Astrocyte (in vitro differentiated cells and primary cell): ENCODE data around the gene VDAC2.

Experiments
- CTCF ChIP-seq: IDR thresholded peaks from 2 replicates; pipeline ENCODE4 v1.5.1; 2011; ENCODE audit warnings: low read depth, mild to moderate bottlenecking, inconsistent platforms, low read length, moderate library complexity; ENCODE audit not compliant: insufficient read depth
- EZH2 ChIP-seq: IDR thresholded peaks from 2 replicates; pipeline ENCODE4 v1.6.1; 2012; ENCODE audit warnings: mild to moderate bottlenecking, low read length, inconsistent platforms; ENCODE audit not compliant: insufficient read depth

DNA sequence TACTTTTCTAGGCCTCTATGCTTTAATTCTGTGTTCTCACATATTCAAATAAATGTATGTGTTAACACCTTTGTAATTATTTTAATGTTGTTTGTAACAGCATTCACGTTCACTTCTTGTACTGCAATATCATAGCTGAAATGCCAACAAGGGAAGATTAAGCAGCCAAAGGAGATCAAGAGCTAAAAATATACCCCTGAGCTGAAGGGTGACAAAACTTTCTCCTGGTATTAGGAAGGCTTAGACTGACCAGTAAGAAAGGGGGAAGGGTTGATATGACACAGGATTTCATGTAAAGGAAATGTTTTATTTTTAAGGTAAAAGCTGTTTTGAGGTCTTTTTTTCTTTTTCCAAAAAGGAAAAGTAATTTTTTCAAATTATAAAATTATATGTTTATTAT is 40.4 kb upstream of the VDAC2 start:
- no peak for TF ChIP-seq EZH2
- no peak for TF ChIP-seq CTCF
